Muscle of leg (tissue), 11 donors: Measurements from ENCODE around the gene TFCP2. TPM values are rescaled to one million over a fixed set of nuclear protein-coding genes. Genes with fewer than 3 reads are reported as not detected.

ENCODE experiments used
- DNase-seq: peaks from one replicate; pipeline ENCODE4 v3.0.0; 2013
- H3K27ac ChIP-seq: one replicate; pipeline ENCODE4 v1.5.1; 2013; ENCODE audit warnings: mild to moderate bottlenecking, low read length, control low read depth
- H3K27me3 ChIP-seq: one replicate; pipeline ENCODE4 v1.6.1; 2013; ENCODE audit warnings: low read length; ENCODE audit not compliant: control insufficient read depth, insufficient read depth
- H3K36me3 ChIP-seq: one replicate; pipeline ENCODE4 v1.6.1; 2013; ENCODE audit warnings: low read length; ENCODE audit not compliant: control insufficient read depth, insufficient read depth
- H3K4me1 ChIP-seq: one replicate; pipeline ENCODE4 v1.6.1; 2013; ENCODE audit warnings: low read length; ENCODE audit not compliant: control insufficient read depth, insufficient read depth
- H3K4me3 ChIP-seq: one replicate; pipeline ENCODE4 v1.5.1; 2013; ENCODE audit warnings: low read length, control low read depth
- H3K9me3 ChIP-seq: replicated peaks from 2 replicates; pipeline ENCODE4 v1.6.1; 2013; ENCODE audit warnings: low read depth, low read length; ENCODE audit not compliant: control insufficient read depth
- WGBS: methylation state at CpG from one replicate; pipeline ENCODE4 v1.1.5; 2013; ENCODE audit warnings: missing lambda C conversion rate; ENCODE audit not compliant: insufficient coverage; 5-methylcytosine and 5-hydroxymethylcytosine counted together
- polyA plus RNA-seq, 8 donors: library from polyadenylated mRNA; unstranded; fragments of 120-200 nt; gene quantifications; one replicate each; pipeline versions ENCODE4 v1.2.1 to v1.2.3, GENCODE V29; 2013; ENCODE audit warnings: inconsistent platforms in 1 of 8, low replicate concordance in 1 of 8; ENCODE audit not compliant: insufficient read length in 8 of 8, insufficient read depth in 1 of 8
- total RNA-seq: library from RNA; stranded (reverse); fragments of 120-200 nt; gene quantifications from one replicate; pipeline ENCODE4 v1.2.4, GENCODE V29; 2013

TFCP2 gene
- total and polyA plus RNA-seq, 9 donors, result 18.3 to 50.3 (median 42.1) TPM

- 50% methylated on average over 4 of the region's 8 CpGs for WGBS
Measured at GRCh38 chr12:51160814-51161459, 12.0 kb downstream of the TFCP2 start.

GRCh38 chr12:51156245-51156765 lies 16.6 kb downstream of the TFCP2 start:
- H3K9me3 ChIP-seq, result no peaks in the 10 kb centered on the region
- H3K36me3 ChIP-seq, result no peaks in the 10 kb centered on the region
- no CpG with 5 or more reads among the region's 3 CpGs for WGBS
- no peak overlapping the region for H3K27ac ChIP-seq
- H3K4me1 ChIP-seq, result no peaks in the 10 kb centered on the region
- H3K27me3 ChIP-seq, result no peaks in the 10 kb centered on the region
- no peak overlapping the region for H3K4me3 ChIP-seq
- DNase-seq, result no peak

More at GRCh38 chr12:51160814-51161459, 12.0 kb downstream of the TFCP2 start:
- Histone ChIP-seq H3K27ac (no peak overlapping the region), H3K4me3 (no peak overlapping the region), H3K36me3 (peaks cover 3% of the 10 kb centered on the region), H3K9me3 (no peaks in the 10 kb centered on the region), H3K4me1 (no peaks in the 10 kb centered on the region), H3K27me3 (no peaks in the 10 kb centered on the region)
- peak; percentile 15 for DNase-seq

- Histone ChIP-seq H3K4me3 (no peak overlapping the region), H3K4me1 (no peaks in the 10 kb centered on the region), H3K9me3 (no peaks in the 10 kb centered on the region), H3K36me3 (no peaks in the 10 kb centered on the region), H3K27me3 (no peaks in the 10 kb centered on the region), H3K27ac (no peak overlapping the region)
- WGBS, result no CpG with 5 or more reads among the region's 1 CpG
- no peak for DNase-seq
Measured at GRCh38 chr12:51152953-51153352, 20.0 kb downstream of the TFCP2 start.

GRCh38 chr12:51150777-51151176 lies 22.2 kb downstream of the TFCP2 start:
- H3K4me1 ChIP-seq, result no peaks in the 10 kb centered on the region
- no peaks in the 10 kb centered on the region for H3K27me3 ChIP-seq
- H3K27ac ChIP-seq, result no peak overlapping the region
- DNase-seq, result no peak
- WGBS, result 50% methylated on average over 2 of the region's 3 CpGs
- H3K36me3 ChIP-seq, result no peaks in the 10 kb centered on the region
- no peak overlapping the region for H3K4me3 ChIP-seq
- no peaks in the 10 kb centered on the region for H3K9me3 ChIP-seq

- DNase-seq, result no peak
- Histone ChIP-seq H3K4me3 (no peak overlapping the region), H3K27ac (no peak overlapping the region), H3K36me3 (no peaks in the 10 kb centered on the region), H3K9me3 (no peaks in the 10 kb centered on the region), H3K4me1 (no peaks in the 10 kb centered on the region), H3K27me3 (no peaks in the 10 kb centered on the region)
- WGBS, result no CpG with 5 or more reads among the region's 1 CpG
Measured at GRCh38 chr12:51147309-51147708, 25.6 kb downstream of the TFCP2 start.

- DNase-seq, result no peak
- no peak overlapping the region for H3K4me3 ChIP-seq
- H3K9me3 ChIP-seq, result no peaks in the 10 kb centered on the region
- no peaks in the 10 kb centered on the region for H3K4me1 ChIP-seq
- peaks cover 2% of the 10 kb centered on the region for H3K36me3 ChIP-seq
- 100% methylated on average over 3 of the region's 3 CpGs for WGBS
- H3K27me3 ChIP-seq, result no peaks in the 10 kb centered on the region
- H3K27ac ChIP-seq, result no peak overlapping the region
Measured at GRCh38 chr12:51139292-51139844, 33.6 kb downstream of the TFCP2 start.

GRCh38 chr12:51132693-51133092 lies 40.2 kb downstream of the TFCP2 start:
- Histone ChIP-seq H3K4me3 (no peak overlapping the region), H3K27me3 (no peaks in the 10 kb centered on the region), H3K4me1 (no peaks in the 10 kb centered on the region), H3K27ac (no peak overlapping the region), H3K36me3 (no peaks in the 10 kb centered on the region), H3K9me3 (no peaks in the 10 kb centered on the region)
- no peak for DNase-seq
- WGBS, result 86% methylated on average over 3 of the region's 5 CpGs

GRCh38 chr12:51131745-51132521 lies 41.0 kb downstream of the TFCP2 start:
- Histone ChIP-seq H3K36me3 (no peaks in the 10 kb centered on the region), H3K27ac (no peak overlapping the region), H3K9me3 (no peaks in the 10 kb centered on the region), H3K4me1 (no peaks in the 10 kb centered on the region), H3K4me3 (no peak overlapping the region), H3K27me3 (no peaks in the 10 kb centered on the region)
- DNase-seq, result no peak
- WGBS, result 90% methylated on average over 2 of the region's 5 CpGs

- no peaks in the 10 kb centered on the region for H3K27me3 ChIP-seq
- peak; percentile 11 for DNase-seq
- H3K4me1 ChIP-seq, result no peaks in the 10 kb centered on the region
- H3K27ac ChIP-seq, result no peak overlapping the region
- H3K4me3 ChIP-seq, result no peak overlapping the region
- WGBS, result no CpG with 5 or more reads among the region's 3 CpGs
- no peaks in the 10 kb centered on the region for H3K9me3 ChIP-seq
- peaks cover 7% of the 10 kb centered on the region for H3K36me3 ChIP-seq
Measured at GRCh38 chr12:51128919-51129318, 44.0 kb downstream of the TFCP2 start.

- no peak for DNase-seq
- no peak overlapping the region for H3K4me3 ChIP-seq
- no peaks in the 10 kb centered on the region for H3K9me3 ChIP-seq
- H3K27ac ChIP-seq, result no peak overlapping the region
- no peaks in the 10 kb centered on the region for H3K27me3 ChIP-seq
- peaks cover 7% of the 10 kb centered on the region for H3K36me3 ChIP-seq
- no CpG with 5 or more reads among the region's 2 CpGs for WGBS
- no peaks in the 10 kb centered on the region for H3K4me1 ChIP-seq
Measured at GRCh38 chr12:51127050-51127729, 45.7 kb downstream of the TFCP2 start.
